HG02884 (cell line): ENCODE data around the gene TRRAP.

Experiments used
- ATAC-seq: cut with Tn5 transposase; IDR thresholded peaks from one replicate; pipeline ENCODE4 v1.9.1; 2021; ENCODE audit warnings: mild to moderate bottlenecking, moderate library complexity; ENCODE audit not compliant: unreplicated experiment

Gene TRRAP

DNA sequence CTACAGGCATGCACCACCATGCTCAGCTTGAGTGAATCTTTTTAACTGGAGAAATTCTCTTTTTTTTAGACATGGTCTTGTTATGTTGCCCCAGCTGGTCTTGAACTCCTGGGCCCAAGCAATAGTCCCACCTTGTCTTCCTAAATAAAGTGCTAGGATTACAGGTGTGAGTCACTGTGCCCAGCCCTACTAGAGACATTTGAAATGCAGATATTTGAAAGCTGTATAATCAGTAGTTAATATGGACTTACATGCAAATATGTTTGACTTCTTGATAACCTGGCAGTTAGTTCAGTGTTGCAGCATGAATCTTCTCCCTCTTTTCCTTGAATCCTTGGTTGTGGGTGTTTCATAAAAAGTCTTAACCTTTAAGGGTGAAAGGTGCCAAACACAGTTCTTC lies 8.7 kb downstream of the TRRAP start:
- no peak for ATAC-seq

DNA sequence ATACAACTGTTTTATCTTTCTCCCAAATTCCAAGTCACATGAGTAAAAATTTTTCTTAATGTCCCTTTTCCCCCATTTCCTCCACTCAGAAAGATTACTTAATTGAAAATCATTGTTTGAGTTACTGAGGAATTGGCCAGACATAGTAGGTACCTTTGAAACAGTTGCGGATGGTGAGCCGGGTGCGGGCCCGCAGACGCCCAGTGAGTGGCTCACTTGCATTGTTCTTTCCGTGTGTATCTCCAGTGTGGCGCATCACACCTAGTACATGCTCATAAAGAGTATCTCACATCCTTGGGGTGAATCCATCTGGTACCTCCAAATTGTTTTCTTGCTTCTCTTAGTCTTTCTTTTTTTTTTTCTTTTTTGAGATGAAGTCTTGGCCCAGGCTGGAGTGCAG lies 14.3 kb downstream of the TRRAP start:
- ATAC-seq, result no peak

DNA sequence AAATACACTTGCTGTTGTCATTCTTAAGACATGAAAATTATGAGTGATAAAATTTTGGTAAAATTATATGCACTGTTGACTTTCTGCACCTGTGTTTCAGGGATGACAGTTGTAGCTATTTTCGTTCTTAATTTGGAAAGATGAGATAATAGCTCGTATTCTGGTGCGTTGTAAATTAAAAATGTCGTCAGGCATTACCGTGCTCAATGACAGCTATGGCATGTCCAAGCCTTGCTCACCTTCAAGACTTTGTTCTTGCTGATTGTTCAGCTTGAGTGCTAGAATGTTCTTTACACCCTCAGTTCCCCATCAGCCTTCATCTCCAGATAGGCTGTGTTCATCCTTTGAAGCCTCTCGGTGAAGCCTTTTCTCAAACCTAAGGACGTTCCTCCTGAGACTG lies 21.5 kb downstream of the TRRAP start:
- ATAC-seq, result no peak

DNA sequence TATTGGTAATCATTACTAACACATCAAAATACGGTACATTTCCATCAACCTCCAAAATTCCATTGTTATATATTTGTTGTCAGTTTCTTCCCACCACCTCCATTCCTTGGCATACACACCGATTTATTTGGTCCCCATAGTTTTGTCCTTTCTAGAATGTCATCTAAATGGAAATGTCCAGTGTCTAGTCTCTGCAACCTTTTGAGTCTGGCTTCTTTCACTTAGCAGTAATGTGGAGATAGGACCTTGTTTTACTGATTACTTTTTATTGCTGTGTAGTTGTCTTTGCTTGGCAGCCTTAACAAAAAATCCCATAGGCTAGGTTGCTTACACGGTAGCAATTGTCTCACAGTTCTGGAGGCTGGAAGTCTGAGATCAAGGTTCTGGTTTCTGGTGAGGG lies 22.5 kb downstream of the TRRAP start:
- ATAC-seq, result no peak

DNA sequence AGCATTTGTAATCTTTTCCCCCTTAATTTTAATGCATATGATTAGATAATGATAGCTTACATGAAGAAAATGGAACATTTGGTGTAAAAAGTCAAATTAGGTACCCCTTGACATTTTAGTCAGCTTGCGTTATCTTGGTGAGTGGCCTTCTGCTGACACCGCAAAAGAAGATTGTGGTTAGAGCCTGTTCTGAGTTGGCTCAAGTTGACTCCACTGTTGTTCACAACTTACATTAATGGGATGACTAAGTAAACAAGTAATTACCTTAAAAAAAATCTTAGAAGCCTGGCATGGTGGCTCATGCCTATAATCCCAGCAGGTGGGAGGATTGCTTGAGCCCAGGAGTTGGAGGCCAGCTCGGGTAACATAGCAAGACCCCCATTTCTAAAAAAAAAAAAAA lies 24.2 kb downstream of the TRRAP start:
- no peak for ATAC-seq

DNA sequence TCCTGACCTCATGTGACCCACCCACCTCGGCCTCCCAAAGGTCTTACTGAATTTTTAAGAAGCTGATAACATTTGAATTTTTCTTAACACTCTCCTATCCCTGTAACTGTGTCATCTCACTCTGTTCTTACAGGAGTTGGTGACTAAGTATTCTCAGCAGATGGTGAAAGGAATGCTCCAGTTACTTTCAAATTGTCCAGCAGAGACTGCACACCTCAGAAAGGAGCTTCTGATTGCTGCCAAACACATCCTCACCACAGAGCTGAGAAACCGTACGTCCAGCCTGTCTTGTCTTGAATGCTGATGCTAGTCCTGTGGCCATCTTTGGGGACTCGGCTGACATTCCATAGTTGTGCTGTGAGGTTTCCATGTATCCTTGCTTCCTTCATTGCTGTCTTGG lies 24.9 kb downstream of the TRRAP start:
- ATAC-seq, result no peak

DNA sequence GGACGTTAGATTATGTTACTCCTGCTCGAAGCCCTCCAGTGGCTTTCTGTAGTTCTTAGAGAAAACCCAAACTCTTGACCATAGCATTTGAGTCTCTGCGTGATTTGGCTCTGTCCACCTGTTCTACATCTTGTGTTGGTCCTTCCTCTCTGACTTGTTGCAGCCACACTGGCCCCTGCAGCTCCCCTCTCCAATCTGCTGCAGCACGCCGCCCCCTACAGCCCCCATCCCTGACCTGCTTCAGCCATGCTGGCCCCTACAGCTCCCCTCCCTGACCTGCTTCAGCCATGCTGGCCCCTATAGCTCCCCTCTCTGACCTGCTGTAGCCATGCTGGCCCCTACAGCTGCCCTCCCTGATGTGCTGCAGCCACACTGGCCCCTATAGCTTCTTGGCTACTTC lies 29.2 kb downstream of the TRRAP start:
- ATAC-seq, result no peak

DNA sequence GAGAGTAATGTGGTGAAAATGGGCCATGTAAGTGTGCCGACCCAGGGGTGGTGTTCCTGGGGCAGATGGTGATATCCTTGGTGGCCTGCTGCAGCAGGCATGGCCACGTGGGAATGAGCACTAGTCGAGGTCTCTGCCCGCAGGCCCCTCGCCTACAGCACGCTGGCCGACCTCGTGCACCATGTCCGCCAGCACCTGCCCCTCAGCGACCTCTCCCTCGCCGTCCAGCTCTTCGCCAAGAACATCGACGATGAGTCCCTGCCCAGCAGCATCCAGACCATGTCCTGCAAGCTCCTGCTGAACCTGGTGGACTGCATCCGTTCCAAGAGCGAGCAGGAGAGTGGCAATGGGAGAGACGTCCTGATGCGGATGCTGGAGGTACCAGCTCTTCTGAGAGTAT lies 30.3 kb downstream of the TRRAP start:
- ATAC-seq, result no peak

DNA sequence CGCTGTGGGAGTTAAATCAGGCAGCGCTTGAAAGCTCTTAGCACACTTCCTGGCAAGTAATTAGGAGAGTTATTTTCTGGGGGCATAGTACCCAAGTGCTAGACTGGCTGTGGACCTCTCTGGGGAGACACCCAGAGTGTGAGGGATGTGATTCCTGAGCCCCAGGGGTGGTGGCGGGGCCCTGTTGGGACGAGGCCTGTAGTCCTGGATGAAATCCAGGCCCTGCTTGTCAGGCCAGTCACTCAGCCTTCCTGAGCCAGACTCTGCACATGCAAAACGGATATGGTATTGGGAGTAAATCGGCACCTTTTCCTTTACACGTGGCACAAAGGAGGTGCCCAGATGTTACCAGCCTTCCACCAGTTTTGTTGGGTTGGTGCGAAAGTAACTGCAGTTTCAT lies 31.2 kb downstream of the TRRAP start:
- ATAC-seq, result no peak

DNA sequence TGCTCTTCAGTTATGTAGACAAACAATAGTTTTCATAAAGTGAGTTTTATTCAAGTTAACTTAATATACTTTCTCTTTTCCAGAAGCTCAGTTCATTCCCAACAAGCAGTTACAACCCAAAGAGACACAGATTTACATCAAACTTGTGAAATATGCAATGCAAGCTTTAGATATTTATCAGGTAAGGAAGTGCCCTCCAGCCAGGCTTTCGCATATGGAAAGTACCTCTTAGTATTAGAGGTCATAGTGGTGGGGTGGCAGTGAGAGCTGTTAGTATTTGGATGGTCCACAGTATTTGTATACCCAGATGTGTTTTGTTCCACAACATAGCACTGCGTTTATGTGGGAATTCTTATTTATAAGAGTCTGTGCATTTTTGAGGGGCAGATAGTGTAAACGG lies 32.1 kb downstream of the TRRAP start:
- no peak for ATAC-seq

DNA sequence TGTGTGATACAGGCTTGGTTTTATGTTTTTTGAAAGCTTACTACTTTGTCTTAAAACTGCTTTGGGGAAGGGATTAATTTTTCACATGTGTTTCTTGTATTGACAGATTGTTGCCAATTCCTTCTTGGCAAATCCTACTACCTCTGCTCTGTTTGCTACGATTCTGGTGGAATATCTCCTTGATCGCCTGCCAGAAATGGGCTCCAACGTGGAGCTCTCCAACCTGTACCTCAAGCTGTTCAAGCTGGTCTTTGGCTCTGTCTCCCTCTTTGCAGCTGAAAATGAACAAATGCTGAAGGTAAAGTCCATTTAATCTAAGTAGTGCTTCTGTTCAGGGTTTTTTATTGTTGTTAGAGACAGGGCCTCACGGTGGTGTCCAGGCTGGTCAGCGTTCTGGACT lies 33.6 kb downstream of the TRRAP start:
- ATAC-seq, result no peak

DNA sequence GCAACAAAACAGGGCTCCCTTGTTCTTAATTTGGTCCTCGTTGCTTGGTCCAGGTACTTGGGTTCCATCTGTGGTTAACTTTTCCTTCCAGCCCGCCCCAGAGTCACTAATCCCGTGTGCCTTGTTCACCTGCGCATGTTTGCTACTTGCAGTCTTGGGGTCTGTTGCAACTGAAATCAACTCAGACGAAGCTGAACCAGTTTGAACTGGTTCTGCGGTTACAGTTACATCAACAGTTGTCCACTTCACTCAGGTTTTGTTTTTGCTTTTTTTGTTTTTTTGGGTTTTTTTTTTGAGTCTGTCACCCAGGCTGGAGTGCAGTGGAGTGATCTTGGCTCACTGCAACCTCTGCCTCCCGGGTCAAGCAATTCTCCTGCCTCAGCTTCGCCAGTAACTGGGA lies 34.7 kb downstream of the TRRAP start:
- no peak for ATAC-seq

DNA sequence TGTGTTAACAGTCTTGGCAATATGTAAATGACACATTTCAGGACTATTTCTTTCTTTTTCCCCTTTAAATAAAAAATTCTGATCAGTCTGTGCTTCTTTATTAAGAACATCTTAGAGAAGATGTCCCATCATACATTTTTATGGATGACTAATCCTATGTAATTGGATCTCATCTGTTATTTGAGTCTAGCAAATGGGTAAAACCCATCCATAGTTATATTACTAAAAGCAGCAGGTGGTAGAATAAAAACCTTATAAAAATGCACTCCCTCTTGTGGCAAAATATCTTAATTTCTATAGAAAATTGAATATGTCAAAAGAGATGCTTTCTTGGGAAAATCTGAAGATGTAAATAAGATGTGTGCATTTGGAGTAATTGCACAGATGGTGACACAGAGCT lies 35.3 kb downstream of the TRRAP start:
- ATAC-seq, result no peak

DNA sequence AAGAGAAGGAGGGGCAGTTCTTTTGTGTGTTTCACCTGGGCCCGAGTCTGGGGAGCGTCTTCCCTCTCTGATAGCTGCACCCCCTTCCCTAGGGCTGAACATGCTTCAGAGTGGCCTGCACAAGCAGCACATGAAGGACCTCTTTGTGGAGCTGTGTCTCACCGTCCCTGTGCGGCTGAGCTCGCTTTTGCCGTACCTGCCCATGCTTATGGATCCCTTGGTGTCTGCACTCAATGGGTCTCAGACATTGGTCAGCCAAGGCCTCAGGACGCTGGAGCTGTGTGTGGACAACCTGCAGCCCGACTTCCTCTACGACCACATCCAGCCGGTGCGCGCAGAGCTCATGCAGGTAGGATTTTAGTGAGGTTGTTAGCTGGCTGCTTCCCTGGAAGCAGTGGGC lies 39.0 kb downstream of the TRRAP start:
- ATAC-seq, result no peak

DNA sequence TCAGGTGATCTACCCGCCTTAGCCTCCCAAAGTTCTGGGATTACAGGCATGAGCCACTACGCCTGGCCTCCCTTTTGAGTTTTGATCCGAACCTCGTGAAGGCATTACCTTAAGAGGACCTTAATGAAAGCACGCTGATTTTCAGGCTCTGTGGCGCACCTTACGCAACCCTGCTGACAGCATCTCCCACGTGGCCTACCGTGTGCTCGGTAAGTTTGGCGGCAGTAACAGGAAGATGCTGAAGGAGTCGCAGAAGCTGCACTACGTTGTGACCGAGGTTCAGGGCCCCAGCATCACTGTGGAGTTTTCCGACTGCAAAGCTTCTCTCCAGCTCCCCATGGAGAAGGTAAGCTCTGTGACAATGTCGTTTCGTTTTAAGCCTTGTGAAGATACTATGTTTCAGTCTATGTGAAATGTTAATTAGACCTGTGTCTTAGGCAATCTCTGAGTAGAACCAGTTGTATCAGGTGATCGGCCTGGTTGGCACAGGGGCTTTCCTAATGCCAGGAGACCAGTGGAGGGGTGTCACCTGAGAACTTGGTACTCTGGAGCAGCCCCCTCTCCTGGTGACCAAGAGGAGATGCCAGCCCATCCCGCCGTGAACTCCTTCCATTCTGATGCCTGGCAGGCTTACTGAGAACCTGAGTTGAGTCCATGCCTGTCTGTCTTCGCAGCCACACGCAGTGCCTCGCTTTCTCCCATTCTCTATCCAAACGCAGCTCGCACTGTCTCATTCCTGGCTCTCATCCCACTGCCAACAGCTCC lies 43.5 kb downstream of the TRRAP start:
- no peak for ATAC-seq

DNA sequence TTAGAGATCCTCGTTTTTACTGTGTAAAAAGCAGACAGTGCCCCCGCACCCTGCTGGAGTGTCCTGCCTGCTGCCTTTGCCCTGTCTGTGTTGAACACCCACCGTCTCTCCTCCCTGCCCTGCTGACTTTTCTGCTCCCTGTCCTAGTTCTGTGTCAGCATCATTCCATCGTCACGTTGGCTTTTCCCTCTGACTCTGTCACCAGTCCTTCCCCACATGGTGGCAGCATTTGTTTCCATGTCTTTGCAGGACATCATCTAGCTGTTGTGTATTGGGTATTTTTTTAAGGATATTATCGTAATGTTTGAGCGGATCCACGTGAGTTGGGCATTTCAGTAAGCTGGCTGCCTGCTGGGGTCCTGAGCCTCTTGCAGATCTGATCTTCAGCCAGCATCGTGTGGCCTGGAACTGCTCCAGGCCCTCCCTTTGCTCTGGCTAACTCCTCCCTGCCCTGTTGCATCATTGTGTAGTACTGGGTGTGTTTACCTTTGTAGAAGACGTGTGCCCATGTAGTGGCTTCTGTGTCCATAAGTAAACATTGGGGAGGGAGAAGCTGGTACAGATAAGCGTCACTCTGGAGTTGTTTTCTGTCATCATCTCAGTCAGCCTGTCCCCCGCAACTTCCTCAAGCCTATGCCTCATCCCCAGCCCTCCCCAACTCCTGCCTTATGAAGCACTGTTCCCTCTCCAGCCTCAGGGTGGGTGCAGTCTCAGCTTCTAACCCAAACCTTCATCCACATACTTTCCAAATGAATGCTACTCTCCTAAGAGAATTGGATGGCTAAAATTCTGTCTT lies 44.3 kb downstream of the TRRAP start:
- no peak for ATAC-seq

DNA sequence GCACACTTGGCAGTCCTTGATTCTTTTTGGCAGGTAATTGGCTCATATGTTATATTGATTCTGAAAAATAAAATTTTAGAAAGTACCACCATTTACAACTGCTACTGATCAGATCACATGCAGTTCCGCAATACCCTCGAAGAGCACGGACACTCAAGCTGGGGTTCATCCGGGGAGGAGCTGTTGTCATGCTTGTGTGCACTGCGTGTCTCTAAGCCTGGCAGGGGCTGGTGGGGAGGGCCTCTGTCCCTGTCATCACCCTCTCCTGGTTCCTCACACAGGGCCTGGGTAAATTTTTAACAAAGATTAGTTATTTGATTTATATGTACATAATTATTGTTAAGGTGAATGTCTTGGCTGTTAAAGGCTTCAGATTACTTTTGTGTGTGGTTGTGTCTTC lies 45.2 kb downstream of the TRRAP start:
- ATAC-seq, result no peak

DNA sequence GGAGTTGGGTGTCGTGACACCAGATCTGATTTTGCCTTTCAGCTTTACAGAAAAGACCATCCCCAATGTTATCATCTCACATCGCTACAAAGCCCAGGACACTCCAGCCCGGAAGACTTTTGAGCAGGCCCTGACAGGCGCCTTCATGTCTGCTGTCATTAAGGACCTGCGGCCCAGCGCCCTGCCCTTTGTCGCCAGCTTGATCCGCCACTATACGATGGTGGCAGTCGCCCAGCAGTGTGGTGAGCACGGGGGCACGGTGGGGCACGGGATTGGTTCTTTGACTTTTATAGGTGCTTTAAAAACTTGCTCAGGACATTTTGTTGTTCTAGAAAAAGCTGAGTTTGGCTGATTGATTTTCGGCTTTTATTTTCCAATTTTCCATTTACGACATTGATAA lies 48.8 kb downstream of the TRRAP start:
- no peak for ATAC-seq

DNA sequence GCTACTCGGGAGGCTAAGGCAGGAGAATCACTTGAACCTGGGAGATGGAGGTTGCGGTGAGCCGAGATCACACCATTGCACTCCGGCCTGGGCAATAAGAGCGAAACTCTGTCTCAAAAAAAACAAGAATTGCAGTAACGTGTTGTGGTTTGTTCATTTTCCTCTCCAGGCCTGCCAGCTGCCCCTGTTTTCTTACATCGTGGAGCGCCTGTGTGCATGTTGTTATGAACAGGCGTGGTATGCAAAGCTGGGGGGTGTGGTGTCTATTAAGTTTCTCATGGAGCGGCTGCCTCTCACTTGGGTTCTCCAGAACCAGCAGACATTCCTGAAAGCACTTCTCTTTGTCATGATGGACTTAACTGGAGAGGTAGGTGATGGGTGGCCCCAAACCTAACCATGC lies 52.1 kb downstream of the TRRAP start:
- peak; percentile 51 for ATAC-seq

DNA sequence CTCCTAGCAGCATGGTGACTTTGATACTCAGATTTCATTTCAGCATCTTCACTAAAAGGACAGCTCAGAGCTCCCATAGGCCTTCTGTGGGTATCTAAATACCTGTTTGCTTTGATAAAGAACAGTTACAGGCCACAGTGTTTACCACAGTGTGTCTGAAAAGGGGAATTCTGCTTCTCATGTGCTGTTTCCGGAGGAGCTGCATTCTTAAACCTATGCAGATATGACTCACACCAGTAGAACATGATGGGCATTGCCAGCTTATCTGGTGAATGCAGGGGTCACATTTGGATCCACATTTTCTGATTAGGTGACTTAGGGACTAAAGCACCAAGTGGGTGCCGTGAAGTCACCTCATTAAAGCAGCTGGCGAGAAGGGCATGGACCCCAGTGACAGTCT lies 52.6 kb downstream of the TRRAP start:
- ATAC-seq, result peak; percentile 81

DNA sequence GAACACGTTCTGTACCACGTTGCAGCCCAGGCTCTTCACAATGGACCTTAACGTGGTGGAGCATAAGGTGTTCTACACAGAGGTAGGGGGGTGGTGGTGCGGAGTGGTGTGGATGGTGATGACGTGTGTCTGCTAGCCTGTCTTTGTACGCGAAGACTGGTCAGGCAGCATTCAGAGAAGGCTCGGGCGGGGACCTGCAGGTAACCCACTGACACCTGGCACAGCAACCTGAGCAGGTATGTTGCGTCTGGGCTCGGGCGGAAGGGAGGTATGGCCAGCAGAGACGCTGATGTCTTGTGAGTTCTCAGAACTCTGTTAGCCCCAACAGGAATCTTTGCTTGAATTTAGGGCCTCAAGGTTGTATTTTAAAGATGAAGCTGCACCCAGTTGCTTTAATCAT lies 55.0 kb downstream of the TRRAP start:
- no peak for ATAC-seq

DNA sequence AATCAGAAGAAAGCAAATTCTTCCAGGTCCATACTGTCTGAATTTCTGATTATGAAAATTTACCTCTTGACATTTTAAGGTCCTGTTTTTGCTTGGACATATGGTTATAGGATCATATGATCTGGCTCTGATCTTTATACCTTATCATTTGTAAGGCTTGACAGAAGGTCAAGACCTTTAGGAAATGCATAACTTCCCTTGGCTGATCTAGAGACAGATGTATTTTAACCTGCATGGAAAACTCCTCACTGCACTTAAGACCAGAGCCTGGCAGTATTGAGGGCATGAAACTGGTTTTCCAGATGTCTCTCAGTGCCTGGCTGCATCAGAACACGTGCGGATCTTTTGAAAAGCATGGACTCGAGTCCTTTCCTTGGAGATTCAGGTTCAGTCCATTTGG lies 55.9 kb downstream of the TRRAP start:
- no peak for ATAC-seq

DNA sequence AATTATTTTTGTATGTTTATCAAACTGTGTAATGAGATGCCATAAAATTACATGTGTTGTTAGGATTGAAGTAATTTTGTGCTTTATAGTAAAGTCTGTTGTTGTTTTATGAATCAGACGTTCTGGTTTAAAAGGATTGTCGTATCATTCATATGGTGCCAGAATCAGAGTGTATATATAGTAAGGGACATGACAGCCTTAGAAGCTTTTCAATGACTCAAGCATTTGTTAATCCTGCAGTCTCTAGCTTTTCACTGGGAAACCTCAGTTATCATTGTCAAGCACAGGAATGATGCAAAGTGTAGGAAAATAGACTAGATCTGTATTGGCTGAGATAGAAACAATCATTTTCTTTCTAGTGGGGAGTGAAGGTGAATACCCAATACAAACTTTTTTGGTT lies 57.5 kb downstream of the TRRAP start:
- no peak for ATAC-seq
